HepG2 (cell line): ENCODE measurements around the gene CYP27B1. TPM values are rescaled to one million over a fixed set of nuclear protein-coding genes. Genes with fewer than 3 reads are reported as not detected.

ENCODE experiments used
- CREB1 ChIP-seq, 2 experiments: fragments of 450-650 bp in 1 of 2; IDR thresholded peaks; 2 replicates each; pipeline ENCODE4 v1.6.1; 2016 to 2017; ENCODE audit warnings: control low read depth in 1 of 2, mild to moderate bottlenecking in 1 of 2, missing compliant biosample characterization in 1 of 2, missing genetic modification characterization in 1 of 2
- IRF2 ChIP-seq: IDR thresholded peaks from 2 replicates; pipeline ENCODE4 v1.6.1; 2018; ENCODE audit warnings: missing genetic modification reagents, missing compliant biosample characterization
- JUNB ChIP-seq: sonication (generic); formaldehyde crosslinking; IDR thresholded peaks from 2 replicates; pipeline ENCODE4 v1.8.0; 2022; ENCODE audit warnings: missing genetic modification reagents, mild to moderate bottlenecking, borderline replicate concordance
- KAT7 ChIP-seq: IDR thresholded peaks from 2 replicates; pipeline ENCODE4 v1.6.1; 2018; ENCODE audit warnings: borderline replicate concordance, missing compliant biosample characterization
- MBD4 ChIP-seq: IDR thresholded peaks from 2 replicates; pipeline ENCODE4 v1.6.1; 2012; ENCODE audit warnings: low read length, inconsistent platforms, borderline replicate concordance
- MTA1 ChIP-seq: sonication (generic); formaldehyde crosslinking; IDR thresholded peaks from 2 replicates; pipeline ENCODE4 v1.4.0; 2020; ENCODE audit warnings: missing genetic modification reagents, mild to moderate bottlenecking, borderline replicate concordance
- MXD3 ChIP-seq: IDR thresholded peaks from 2 replicates; pipeline ENCODE4 v1.6.1; 2016; ENCODE audit warnings: mild to moderate bottlenecking, missing biosample characterization, missing genetic modification reagents
- MYPOP ChIP-seq: sonication (generic); formaldehyde crosslinking; IDR thresholded peaks from 2 replicates; pipeline ENCODE4 v1.8.1; 2023; ENCODE audit warnings: mild to moderate bottlenecking, moderate library complexity, missing genetic modification reagents
- NR0B2 ChIP-seq: sonication (generic); formaldehyde crosslinking; IDR thresholded peaks from 2 replicates; pipeline ENCODE4 v1.4.0; 2020; ENCODE audit warnings: mild to moderate bottlenecking, missing genetic modification reagents
- PAX8 ChIP-seq: sonication (generic); formaldehyde crosslinking; IDR thresholded peaks from 2 replicates; pipeline ENCODE4 v1.8.0; 2022; ENCODE audit warnings: mild to moderate bottlenecking, missing genetic modification reagents, borderline replicate concordance
- PLSCR1 ChIP-seq: sonication (generic); formaldehyde crosslinking; IDR thresholded peaks from 2 replicates; pipeline ENCODE4 v1.5.0; 2020; ENCODE audit warnings: missing genetic modification reagents, mild to moderate bottlenecking, borderline replicate concordance
- PRDM10 ChIP-seq: sonication (generic); formaldehyde crosslinking; IDR thresholded peaks from 2 replicates; pipeline ENCODE4 v1.4.0; 2020; ENCODE audit warnings: low read depth, missing genetic modification reagents
- RBAK ChIP-seq: sonication (generic); formaldehyde crosslinking; IDR thresholded peaks from 2 replicates; pipeline ENCODE4 v1.5.1; 2020; ENCODE audit warnings: mild to moderate bottlenecking, missing genetic modification reagents
- RFXAP ChIP-seq: sonication (generic); formaldehyde crosslinking; IDR thresholded peaks from 2 replicates; pipeline ENCODE4 v1.4.0; 2020; ENCODE audit warnings: missing genetic modification reagents, borderline replicate concordance
- SKI ChIP-seq: fragments of 450-650 bp; IDR thresholded peaks from one replicate; pipeline ENCODE4 v1.6.1; 2018; ENCODE audit warnings: mild to moderate bottlenecking; ENCODE audit not compliant: partially characterized antibody
- SMAD9 ChIP-seq: sonication (generic); formaldehyde crosslinking; IDR thresholded peaks from 2 replicates; pipeline ENCODE4 v1.5.1; 2020; ENCODE audit warnings: mild to moderate bottlenecking, missing genetic modification reagents
- STAT5B ChIP-seq: sonication (generic); formaldehyde crosslinking; IDR thresholded peaks from 2 replicates; pipeline ENCODE4 v1.4.0; 2020; ENCODE audit warnings: missing genetic modification reagents
- ZC3H13 ChIP-seq: sonication (generic); formaldehyde crosslinking; IDR thresholded peaks from 2 replicates; pipeline ENCODE4 v1.8.1; 2023; ENCODE audit warnings: mild to moderate bottlenecking, missing genetic modification reagents, moderate library complexity
- ZNF326 ChIP-seq: sonication (generic); formaldehyde crosslinking; IDR thresholded peaks from 2 replicates; pipeline ENCODE4 v1.4.0; 2020; ENCODE audit warnings: missing genetic modification reagents, borderline replicate concordance
- ZNF337 ChIP-seq: sonication (generic); formaldehyde crosslinking; IDR thresholded peaks from 2 replicates; pipeline ENCODE4 v1.5.1; 2020; ENCODE audit warnings: missing genetic modification reagents, low read depth, mild to moderate bottlenecking, borderline replicate concordance
- ZNF607 ChIP-seq: sonication (generic); formaldehyde crosslinking; IDR thresholded peaks from 2 replicates; pipeline ENCODE4 v1.5.1; 2020; ENCODE audit warnings: missing genetic modification reagents, mild to moderate bottlenecking, borderline replicate concordance
- ZNF766 ChIP-seq: sonication (generic); formaldehyde crosslinking; IDR thresholded peaks from 2 replicates; pipeline ENCODE4 v1.5.0; 2020; ENCODE audit warnings: missing genetic modification reagents, borderline replicate concordance
- polyA plus RNA-seq, 8 experiments: library from polyadenylated mRNA; depleted of rRNA in 3 of 8; stranded (reverse) in 7 of 8; unstranded in 1 of 8; fragments of >200 nt; fragmentation: Illumina TruSeq in 4 of 8; extraction: Trizol in 4 of 8; gene quantifications; 2 replicates each; pipeline versions ENCODE4 v1.2.1 to v1.2.3, GENCODE V29; 2011 to 2016; ENCODE audit warnings: low read depth in 4 of 8, missing spikeins in 1 of 8, mixed read lengths in 1 of 8; ENCODE audit not compliant: insufficient read depth in 1 of 8
- total RNA-seq, 5 experiments: library from RNA; depleted of rRNA; stranded (reverse); fragments of >200 nt; fragmentation: Illumina TruSeq; extraction: Trizol; gene quantifications; 2 replicates each; pipeline ENCODE4 v1.2.3, GENCODE V29; 2016; ENCODE audit warnings: low read depth in 1 of 5

The CYP27B1 gene
- total and polyA plus RNA-seq, 2 of the 13 experiments (the other 11 are each of a cell fraction or from before 2014, with no cell fraction given): 2.3 to 3.0 TPM

GRCh38 chr12:57751788-57752667, 14.8 kb downstream of the CYP27B1 start, which contains the start of gene CDK4 (continued):
- TF ChIP-seq ZNF766 (CRISPR knock-in tag) (peak; percentile 92; the same call in 1 of the 2 replicates), RFXAP (CRISPR knock-in tag) (peak; percentile 99), KAT7 (CRISPR knock-in tag) (peak; percentile 87), ZNF326 (no peak), SMAD9 (CRISPR knock-in tag) (no peak), PLSCR1 (CRISPR knock-in tag) (peak; percentile 75; the same call in 1 of the 2 replicates), RBAK (CRISPR knock-in tag) (no peak), PRDM10 (peak; percentile 71; the same call in 1 of the 2 replicates), PAX8 (no peak), MXD3 (CRISPR knock-in tag) (peak; percentile 93), STAT5B (CRISPR knock-in tag) (0 out of 2 replicates have a peak, but pooled peaks have one; percentile 68), JUNB (no peak), SKI (no peak), ZNF607 (CRISPR knock-in tag) (peak; percentile 96), NR0B2 (peak; percentile 87; the same call in 1 of the 2 replicates), ZNF337 (CRISPR knock-in tag) (peak; percentile 52; the same call in 1 of the 2 replicates), MTA1 (CRISPR knock-in tag) (no peak; the same call in 1 of the 2 replicates), CREB1 (IDR thresholded peaks at IDR 0.05) (peak; percentile 87), CREB1 (CRISPR knock-in tag; IDR thresholded peaks at IDR 0.05) (peak; percentile 75), ZC3H13 (CRISPR knock-in tag) (peak; percentile 91), IRF2 (CRISPR knock-in tag) (peak; percentile 95), MBD4 (no peak), MYPOP (CRISPR knock-in tag) (no peak; the same call in 1 of the 2 replicates)
